HG03060 (cell line): ENCODE results near the gene YIPF5.

Experiments used
- ATAC-seq: cut with Tn5 transposase; IDR thresholded peaks from one replicate; pipeline ENCODE4 v1.9.1; 2021; ENCODE audit warnings: low read depth, moderate number of reproducible peaks; ENCODE audit not compliant: unreplicated experiment

YIPF5 gene

GRCh38 chr5:144128844-144129243, 41.6 kb downstream of the YIPF5 start:
- no peak for ATAC-seq

GRCh38 chr5:144126707-144127106, 43.8 kb downstream of the YIPF5 start:
- no peak for ATAC-seq

- ATAC-seq = no peak
Measured at GRCh38 chr5:144125163-144125726, 45.2 kb downstream of the YIPF5 start.

GRCh38 chr5:144122641-144123040, 47.8 kb downstream of the YIPF5 start:
- ATAC-seq = no peak

GRCh38 chr5:144122081-144122480, 48.4 kb downstream of the YIPF5 start:
- ATAC-seq = no peak

- ATAC-seq = no peak
Measured at GRCh38 chr5:144121577-144121976, 48.9 kb downstream of the YIPF5 start.

GRCh38 chr5:144120661-144121180, 49.7 kb downstream of the YIPF5 start:
- no peak for ATAC-seq

GRCh38 chr5:144117412-144117811, 53.0 kb downstream of the YIPF5 start:
- ATAC-seq = no peak

GRCh38 chr5:144114571-144114970, 55.9 kb downstream of the YIPF5 start:
- no peak for ATAC-seq
